Measurements from ENCODE around the gene GASK1A.

The GASK1A gene

GRCh38 chr3:43077261-43077660 lies 98.2 kb downstream of the GASK1A start:
- DNase-seq (ENCODE audit: insufficient read length, low spot score) (no peak), FAIRE-seq (no peak)
- TF ChIP-seq POLR2A (IDR thresholded peaks at IDR 0.05; ENCODE audit: low read depth, low read length), result no peak

- DNase-seq (ENCODE audit: insufficient read length, low spot score), result no peak
- no peak for FAIRE-seq
- no peak for TF ChIP-seq POLR2A (IDR thresholded peaks at IDR 0.05; ENCODE audit: low read depth, low read length)
Observed at GRCh38 chr3:43077707-43078106, 98.6 kb downstream of the GASK1A start.

DNA sequence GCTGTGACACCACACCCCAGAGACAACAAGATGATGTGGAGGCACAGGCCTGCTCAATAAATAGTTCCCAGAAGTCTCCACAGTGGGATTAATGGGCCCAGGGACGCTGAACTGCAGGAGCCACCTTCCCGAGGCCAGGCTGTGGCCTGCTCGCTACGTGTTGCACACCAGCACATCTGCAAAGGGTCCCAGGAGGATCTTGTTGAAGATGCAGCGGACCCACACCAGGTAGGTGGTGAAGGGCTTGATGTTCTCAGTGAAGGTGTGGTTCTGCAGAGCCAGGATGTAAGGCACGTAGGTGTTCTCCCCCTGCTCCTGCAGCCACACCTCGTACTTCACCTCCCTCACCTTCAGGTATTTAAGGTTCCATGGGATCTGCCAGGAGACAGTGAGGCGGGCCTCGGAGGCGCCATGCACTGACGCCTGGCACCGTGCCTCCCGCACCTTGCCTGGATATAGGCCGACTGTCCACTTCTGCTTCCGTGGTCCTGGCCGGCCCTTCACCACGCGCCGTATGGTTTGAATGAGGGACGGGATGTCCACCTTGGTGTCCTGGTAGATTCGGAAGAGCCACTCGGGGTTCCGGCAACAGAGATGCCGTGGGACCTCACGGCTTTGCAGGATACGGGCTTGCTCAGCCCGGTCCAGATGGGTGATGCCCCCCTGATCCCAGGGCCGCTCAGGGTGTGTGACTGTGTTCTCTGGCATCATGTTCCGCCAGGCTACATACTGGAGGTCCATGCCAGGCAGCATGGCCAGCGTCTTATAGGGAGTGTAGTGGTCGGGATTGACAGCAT lies 100.6 kb downstream of the GASK1A start:
- DNase-seq (ENCODE audit: insufficient read length, low spot score) (no peak), FAIRE-seq (no peak)
- no peak for TF ChIP-seq POLR2A (IDR thresholded peaks at IDR 0.05; ENCODE audit: low read depth, low read length)

DNA sequence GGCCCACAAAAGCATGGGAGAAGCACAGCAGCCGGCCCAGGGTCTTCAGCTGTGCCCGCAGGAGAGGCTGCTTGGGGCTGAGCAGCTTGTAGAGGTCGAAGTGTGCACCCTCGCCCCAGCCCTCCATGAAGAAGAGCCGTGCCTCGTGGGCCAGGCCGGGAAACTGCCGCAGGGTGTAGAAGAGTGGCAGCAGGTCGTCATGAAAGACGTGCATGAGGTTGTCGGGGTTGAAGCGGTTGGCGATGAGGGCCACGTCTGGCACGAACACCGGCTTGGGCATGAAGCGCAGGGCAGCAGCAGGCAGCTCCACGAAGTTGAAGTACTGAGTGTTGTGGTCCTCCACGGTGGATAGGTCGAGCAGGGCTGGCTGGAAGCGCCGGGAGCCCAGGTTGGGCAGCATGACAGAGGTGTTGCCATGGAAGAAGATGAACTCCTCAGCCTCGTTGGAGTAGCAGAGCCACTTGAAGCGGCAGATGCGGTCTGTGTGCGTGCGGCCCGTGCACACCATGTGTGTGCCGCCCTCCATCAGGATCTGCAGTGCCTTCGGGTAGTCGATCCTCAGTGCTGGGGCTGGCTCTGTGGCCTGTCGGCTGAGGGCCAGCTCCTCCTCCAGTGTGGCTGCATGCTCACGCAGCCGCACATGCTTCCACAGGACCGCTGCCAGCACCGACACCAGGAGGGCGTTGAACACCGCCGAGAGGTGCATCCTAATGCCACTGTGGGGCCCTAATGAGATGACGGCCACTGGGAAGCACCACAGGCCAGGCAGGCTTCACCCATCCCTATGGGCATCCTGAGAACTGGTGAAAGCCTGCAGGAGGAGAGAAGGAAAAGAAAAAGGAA lies 101.8 kb downstream of the GASK1A start:
- no peak for FAIRE-seq
- no peak for TF ChIP-seq POLR2A (IDR thresholded peaks at IDR 0.05; ENCODE audit: low read depth, low read length)
- no peak for DNase-seq (ENCODE audit: insufficient read length, low spot score)

DNA sequence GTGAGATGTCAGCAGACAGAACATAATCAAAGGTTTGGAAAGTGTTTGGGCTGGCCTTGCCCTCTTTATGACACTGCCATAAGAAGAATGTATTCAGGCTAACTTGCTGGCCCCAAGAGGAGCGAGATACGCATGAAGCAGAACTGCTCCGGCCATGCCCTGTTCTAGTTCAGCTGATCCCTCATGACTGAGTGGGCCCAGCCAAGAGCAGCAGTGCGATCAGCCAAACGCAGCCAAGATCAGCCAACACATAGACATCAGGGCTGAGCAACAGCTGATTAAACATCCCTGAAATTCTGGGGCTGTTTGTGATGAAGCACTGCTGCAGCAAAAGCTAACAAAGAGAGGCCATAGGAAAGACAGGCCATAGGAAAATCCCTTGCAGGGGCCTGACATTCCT lies 102.7 kb downstream of the GASK1A start:
- DNase-seq (ENCODE audit: insufficient read length, low spot score) (no peak), FAIRE-seq (no peak)
- no peak for TF ChIP-seq POLR2A (IDR thresholded peaks at IDR 0.05; ENCODE audit: low read depth, low read length)

- no peak for TF ChIP-seq POLR2A (IDR thresholded peaks at IDR 0.05; ENCODE audit: low read depth, low read length)
- no peak for FAIRE-seq
- no peak for DNase-seq (ENCODE audit: insufficient read length, low spot score)
Observed at GRCh38 chr3:43082457-43082856, 103.3 kb downstream of the GASK1A start.

GRCh38 chr3:43086460-43087165 lies 107.5 kb downstream of the GASK1A start:
- no peak for TF ChIP-seq POLR2A (IDR thresholded peaks at IDR 0.05; ENCODE audit: low read depth, low read length)
- FAIRE-seq (no peak), DNase-seq (ENCODE audit: insufficient read length, low spot score) (no peak)

- FAIRE-seq, result no peak
- DNase-seq (ENCODE audit: insufficient read length, low spot score), result no peak
- TF ChIP-seq POLR2A (IDR thresholded peaks at IDR 0.05; ENCODE audit: low read depth, low read length), result no peak
Observed at GRCh38 chr3:43087249-43087776, 108.2 kb downstream of the GASK1A start.

GRCh38 chr3:43089081-43089480 lies 110.0 kb downstream of the GASK1A start:
- TF ChIP-seq POLR2A (IDR thresholded peaks at IDR 0.05; ENCODE audit: low read depth, low read length), result no peak
- FAIRE-seq (no peak), DNase-seq (ENCODE audit: insufficient read length, low spot score) (no peak)

DNA sequence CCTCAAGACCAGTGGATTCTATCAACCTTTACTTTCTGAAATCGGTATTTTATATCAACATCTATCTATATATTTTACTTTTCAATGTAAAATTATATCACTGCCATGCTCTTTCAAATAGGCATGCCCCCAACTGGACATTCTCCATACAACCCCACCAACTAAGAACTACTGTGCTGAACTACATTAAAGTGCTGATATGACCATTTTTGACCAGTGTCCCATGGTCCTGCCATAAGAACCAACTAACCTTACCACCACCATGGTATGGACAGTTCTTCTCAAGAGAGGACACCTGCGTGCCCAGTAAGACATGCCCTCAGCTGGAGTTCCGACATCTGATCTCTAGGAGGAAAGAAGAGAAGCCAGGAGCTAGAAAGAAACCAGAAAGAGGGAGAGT lies 111.1 kb downstream of the GASK1A start:
- DNase-seq (ENCODE audit: insufficient read length, low spot score), result no peak
- no peak for TF ChIP-seq POLR2A (IDR thresholded peaks at IDR 0.05; ENCODE audit: low read depth, low read length)
- no peak for FAIRE-seq

DNA sequence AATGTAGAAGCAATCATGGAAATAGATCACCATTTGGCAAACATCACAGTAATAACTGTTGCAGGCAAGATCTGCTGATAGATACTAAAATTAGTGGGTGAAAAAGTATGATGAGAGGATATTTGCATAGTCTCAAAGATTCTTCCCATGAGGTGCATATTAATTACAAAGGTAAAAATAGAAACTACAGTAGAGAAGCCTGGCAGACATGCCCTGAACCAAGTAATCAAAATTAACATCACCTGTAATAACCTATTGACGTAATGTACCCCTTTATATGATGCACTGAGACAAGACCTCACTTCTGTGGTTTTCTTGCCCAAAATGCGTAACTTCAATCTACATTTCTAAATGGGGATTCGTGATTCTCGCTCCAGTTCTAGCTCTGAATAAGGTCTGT lies 112.4 kb downstream of the GASK1A start:
- FAIRE-seq, result no peak
- DNase-seq (ENCODE audit: insufficient read length, low spot score), result no peak
- TF ChIP-seq POLR2A (IDR thresholded peaks at IDR 0.05; ENCODE audit: low read depth, low read length), result no peak

DNA sequence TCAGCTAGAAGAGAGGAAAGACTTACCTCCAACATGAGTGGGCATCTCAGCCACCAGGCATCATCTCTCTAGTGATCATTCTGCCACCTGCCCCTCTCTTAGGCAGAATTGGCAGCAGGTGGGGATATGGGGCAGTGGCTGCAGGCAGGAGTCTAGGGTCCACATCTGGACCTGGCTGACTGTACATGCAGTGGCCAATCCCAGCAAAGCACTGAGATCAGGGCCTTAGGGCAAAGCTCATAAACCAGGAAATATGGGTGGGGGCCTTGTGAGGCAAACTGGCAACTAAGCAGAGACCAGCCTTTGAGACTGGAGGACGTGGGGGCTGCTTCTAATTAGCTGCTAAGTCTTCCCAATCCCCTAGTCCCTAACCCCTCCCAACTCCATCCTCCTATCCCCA lies 113.9 kb downstream of the GASK1A start:
- FAIRE-seq (no peak), DNase-seq (ENCODE audit: insufficient read length, low spot score) (no peak)
- no peak for TF ChIP-seq POLR2A (IDR thresholded peaks at IDR 0.05; ENCODE audit: low read depth, low read length)

- DNase-seq (ENCODE audit: insufficient read length, low spot score), result no peak
- no peak for FAIRE-seq
- no peak for TF ChIP-seq POLR2A (IDR thresholded peaks at IDR 0.05; ENCODE audit: low read depth, low read length)
Observed at GRCh38 chr3:43093974-43094373, 114.9 kb downstream of the GASK1A start.

DNA sequence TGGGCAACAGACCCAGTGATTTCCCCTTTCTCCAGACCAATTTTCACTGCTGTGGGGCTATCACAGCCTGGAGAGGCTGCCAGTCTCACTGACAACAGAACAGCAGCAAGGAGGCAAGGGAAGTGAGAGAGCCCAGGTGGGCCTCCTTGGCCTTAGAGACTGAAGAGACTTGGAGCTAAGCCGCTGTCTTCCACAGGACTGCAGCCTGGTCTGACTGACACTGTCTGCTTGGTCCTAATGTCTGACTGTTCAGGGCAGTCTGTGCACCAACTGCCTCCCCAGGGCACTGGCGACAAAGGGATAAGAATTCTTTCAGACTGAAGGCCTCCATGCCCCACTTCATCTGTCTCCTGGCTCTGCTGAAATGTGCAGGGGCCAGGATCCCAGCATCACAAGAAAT lies 115.3 kb downstream of the GASK1A start:
- no peak for FAIRE-seq
- DNase-seq (ENCODE audit: insufficient read length, low spot score), result no peak
- TF ChIP-seq POLR2A (IDR thresholded peaks at IDR 0.05; ENCODE audit: low read depth, low read length), result no peak

Measured in H54 (cell line).